Panc1 (cell line): ENCODE results near the gene INPP5A. TPM values are rescaled to one million over a fixed set of nuclear protein-coding genes. Genes with fewer than 3 reads are reported as not detected.

Experiments used
- ATAC-seq: fragments of 200-7000 bp; cut with Tn5 transposase; 2 replicates; pipeline ENCODE4 v1.9.1; 2020; ENCODE audit warnings: mild to moderate bottlenecking, moderate library complexity
- BruUV-seq: library from RNA; stranded (reverse); fragments of 400-500 nt; replicated peaks from 2 replicates; lab custom pipeline; 2021; lab: Mats Ljungman, UMichigan
- CTCF ChIA-PET: fragments of 300-600 bp; sonication (Branson Sonifier 250); formaldehyde crosslinking; loops from one replicate; lab custom pipeline; 2022; ENCODE audit warnings: antibody characterized with exemption; lab: Charles Lee
- POLR2A ChIA-PET: fragments of 300-600 bp; sonication (Branson Sonifier 250); formaldehyde crosslinking; loops from one replicate; lab custom pipeline; 2022; ENCODE audit warnings: antibody characterized with exemption; lab: Charles Lee
- DNase-seq: peaks from one replicate; pipeline ENCODE4 v3.0.0-alpha.2; 2010; ENCODE audit warnings: low read depth, low spot score
- H3K27ac ChIP-seq: 2 replicates; pipeline ENCODE4 v1.5.1; 2011; ENCODE audit warnings: mild to moderate bottlenecking, low read length, inconsistent platforms
- H3K27me3 ChIP-seq: fragments of 200-500 bp; sonication (Bioruptor generic); 2 replicates; pipeline ENCODE4 v1.6.0; 2014; ENCODE audit warnings: low read length, inconsistent platforms; ENCODE audit not compliant: control insufficient read depth, insufficient read depth
- H3K36me3 ChIP-seq: fragments of 200-500 bp; sonication (Bioruptor generic); 2 replicates; pipeline ENCODE4 v1.5.1; 2014; ENCODE audit warnings: inconsistent platforms, mild to moderate bottlenecking, low read length, moderate library complexity; ENCODE audit not compliant: control insufficient read depth, insufficient read depth
- H3K4me1 ChIP-seq: 2 replicates; pipeline ENCODE4 v1.5.1; 2011; ENCODE audit warnings: inconsistent platforms, mild to moderate bottlenecking, low read length, moderate library complexity; ENCODE audit not compliant: control insufficient read depth, insufficient read depth
- H3K4me3 ChIP-seq, 2 experiments: 2 replicates each; pipeline ENCODE4 v1.5.1; 2011 to 2012; ENCODE audit warnings: low read depth in 2 of 2, low read length in 2 of 2, mild to moderate bottlenecking in 2 of 2, inconsistent platforms in 1 of 2, moderate library complexity in 1 of 2
- H3K9me3 ChIP-seq: fragments of 200-500 bp; sonication (Bioruptor generic); 2 replicates; pipeline ENCODE4 v1.5.1; 2014; ENCODE audit warnings: low read depth, mild to moderate bottlenecking, inconsistent platforms, low read length, moderate library complexity; ENCODE audit not compliant: control insufficient read depth, insufficient read depth
- POLR2AphosphoS5 ChIP-seq: IDR thresholded peaks from 2 replicates; pipeline ENCODE4 v1.6.1; 2012; ENCODE audit warnings: mild to moderate bottlenecking, low read depth, low read length, moderate library complexity
- SIN3A ChIP-seq: IDR thresholded peaks from 2 replicates; pipeline ENCODE4 v1.6.1; 2012; ENCODE audit warnings: low read depth, mild to moderate bottlenecking, low read length, moderate library complexity, borderline replicate concordance; ENCODE audit not compliant: insufficient read depth
- TCF7L2 ChIP-seq: IDR thresholded peaks from 2 replicates; pipeline ENCODE4 v1.6.1; 2011; ENCODE audit warnings: mild to moderate bottlenecking, low read depth, low read length, inconsistent platforms
- in situ Hi-C: cut with HindIII; loops from 2 replicates; pipeline ENCODE4 v1.10.0; 2016; ENCODE audit warnings: low sequenced_read_pairs, low pct_unique_long_range_greater_than_20kb
- intact Hi-C: fragments of 100-400 bp; cut with micrococcal nuclease; formaldehyde crosslinking; loops from one replicate; pipeline ENCODE4 v1.10.0; 2022; ENCODE audit not compliant: unreplicated experiment
- total RNA-seq: library from RNA; stranded (reverse); gene quantifications from one replicate; pipeline ENCODE4 v1.2.1, GENCODE V29; 2021; ENCODE audit not compliant: unreplicated experiment
- TF ChIP-seq, protein P1 (sequence below): fragments of 450-650 bp; IDR thresholded peaks from 2 replicates; pipeline ENCODE4 v1.5.1; 2017; ENCODE audit warnings: mild to moderate bottlenecking
- TF ChIP-seq, protein P2 (sequence below), 2 experiments: IDR thresholded peaks; 2 replicates each; pipeline ENCODE4 v1.6.1; 2011 to 2012; ENCODE audit warnings: low read depth in 2 of 2, control low read depth in 1 of 2, low read length in 1 of 2, mild to moderate bottlenecking in 1 of 2, moderate library complexity in 1 of 2; ENCODE audit not compliant: insufficient read depth in 1 of 2

The INPP5A gene
- total RNA-seq, 1 experiment from 2014 or later = 60.0 TPM

DNA sequence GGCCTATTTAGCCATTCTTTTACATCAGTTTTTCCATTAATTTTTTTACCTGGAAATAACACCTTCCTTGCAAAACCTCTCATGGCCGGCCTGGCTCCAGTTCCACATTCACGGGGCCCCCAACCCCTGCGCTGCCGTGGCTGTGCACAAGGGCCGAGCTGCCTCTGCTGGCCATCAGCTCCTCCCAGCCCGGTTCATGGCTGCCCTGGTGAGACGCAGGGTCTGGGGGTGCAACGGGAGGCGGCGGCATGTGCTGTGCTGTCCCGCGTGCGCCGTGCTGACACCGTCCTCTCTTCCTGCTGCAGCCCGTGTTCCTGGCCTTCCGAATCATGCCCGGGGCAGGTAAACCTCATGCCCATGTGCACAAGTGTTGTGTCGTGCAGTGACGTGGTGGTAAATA, 244.0 kb downstream of the INPP5A start:
- in situ Hi-C loops = no loop called here
- no TSS peak for BruUV-seq
- H3K27ac ChIP-seq = no peak overlapping the region
- peaks cover 4% of the 10 kb centered on the region; the same call in 1 of the 2 replicates for H3K4me1 ChIP-seq
- intact Hi-C loops = no loop called here
- TF ChIP-seq, protein P1, sequence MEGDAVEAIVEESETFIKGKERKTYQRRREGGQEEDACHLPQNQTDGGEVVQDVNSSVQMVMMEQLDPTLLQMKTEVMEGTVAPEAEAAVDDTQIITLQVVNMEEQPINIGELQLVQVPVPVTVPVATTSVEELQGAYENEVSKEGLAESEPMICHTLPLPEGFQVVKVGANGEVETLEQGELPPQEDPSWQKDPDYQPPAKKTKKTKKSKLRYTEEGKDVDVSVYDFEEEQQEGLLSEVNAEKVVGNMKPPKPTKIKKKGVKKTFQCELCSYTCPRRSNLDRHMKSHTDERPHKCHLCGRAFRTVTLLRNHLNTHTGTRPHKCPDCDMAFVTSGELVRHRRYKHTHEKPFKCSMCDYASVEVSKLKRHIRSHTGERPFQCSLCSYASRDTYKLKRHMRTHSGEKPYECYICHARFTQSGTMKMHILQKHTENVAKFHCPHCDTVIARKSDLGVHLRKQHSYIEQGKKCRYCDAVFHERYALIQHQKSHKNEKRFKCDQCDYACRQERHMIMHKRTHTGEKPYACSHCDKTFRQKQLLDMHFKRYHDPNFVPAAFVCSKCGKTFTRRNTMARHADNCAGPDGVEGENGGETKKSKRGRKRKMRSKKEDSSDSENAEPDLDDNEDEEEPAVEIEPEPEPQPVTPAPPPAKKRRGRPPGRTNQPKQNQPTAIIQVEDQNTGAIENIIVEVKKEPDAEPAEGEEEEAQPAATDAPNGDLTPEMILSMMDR = no peak
- TF ChIP-seq, protein P2, sequence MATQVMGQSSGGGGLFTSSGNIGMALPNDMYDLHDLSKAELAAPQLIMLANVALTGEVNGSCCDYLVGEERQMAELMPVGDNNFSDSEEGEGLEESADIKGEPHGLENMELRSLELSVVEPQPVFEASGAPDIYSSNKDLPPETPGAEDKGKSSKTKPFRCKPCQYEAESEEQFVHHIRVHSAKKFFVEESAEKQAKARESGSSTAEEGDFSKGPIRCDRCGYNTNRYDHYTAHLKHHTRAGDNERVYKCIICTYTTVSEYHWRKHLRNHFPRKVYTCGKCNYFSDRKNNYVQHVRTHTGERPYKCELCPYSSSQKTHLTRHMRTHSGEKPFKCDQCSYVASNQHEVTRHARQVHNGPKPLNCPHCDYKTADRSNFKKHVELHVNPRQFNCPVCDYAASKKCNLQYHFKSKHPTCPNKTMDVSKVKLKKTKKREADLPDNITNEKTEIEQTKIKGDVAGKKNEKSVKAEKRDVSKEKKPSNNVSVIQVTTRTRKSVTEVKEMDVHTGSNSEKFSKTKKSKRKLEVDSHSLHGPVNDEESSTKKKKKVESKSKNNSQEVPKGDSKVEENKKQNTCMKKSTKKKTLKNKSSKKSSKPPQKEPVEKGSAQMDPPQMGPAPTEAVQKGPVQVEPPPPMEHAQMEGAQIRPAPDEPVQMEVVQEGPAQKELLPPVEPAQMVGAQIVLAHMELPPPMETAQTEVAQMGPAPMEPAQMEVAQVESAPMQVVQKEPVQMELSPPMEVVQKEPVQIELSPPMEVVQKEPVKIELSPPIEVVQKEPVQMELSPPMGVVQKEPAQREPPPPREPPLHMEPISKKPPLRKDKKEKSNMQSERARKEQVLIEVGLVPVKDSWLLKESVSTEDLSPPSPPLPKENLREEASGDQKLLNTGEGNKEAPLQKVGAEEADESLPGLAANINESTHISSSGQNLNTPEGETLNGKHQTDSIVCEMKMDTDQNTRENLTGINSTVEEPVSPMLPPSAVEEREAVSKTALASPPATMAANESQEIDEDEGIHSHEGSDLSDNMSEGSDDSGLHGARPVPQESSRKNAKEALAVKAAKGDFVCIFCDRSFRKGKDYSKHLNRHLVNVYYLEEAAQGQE (IDR thresholded peaks at IDR 0.05; ENCODE audit: insufficient read depth in 1 of 2, low read depth in 2 of 2, low read length in 1 of 2) = no peak
- no peak for TF ChIP-seq SIN3A
- TF ChIP-seq POLR2AphosphoS5 = no peak
- TF ChIP-seq TCF7L2 = no peak
- ChIA-PET CTCF (no interaction called here), POLR2A (no interaction called here)
- no peak for ATAC-seq
- H3K9me3 ChIP-seq = no peaks in the 10 kb centered on the region
- no peaks in the 10 kb centered on the region for H3K36me3 ChIP-seq
- DNase-seq = no peak
- H3K4me3 ChIP-seq = no peak overlapping the region
- no peaks in the 10 kb centered on the region; the same call in 1 of the 2 replicates for H3K27me3 ChIP-seq

DNA sequence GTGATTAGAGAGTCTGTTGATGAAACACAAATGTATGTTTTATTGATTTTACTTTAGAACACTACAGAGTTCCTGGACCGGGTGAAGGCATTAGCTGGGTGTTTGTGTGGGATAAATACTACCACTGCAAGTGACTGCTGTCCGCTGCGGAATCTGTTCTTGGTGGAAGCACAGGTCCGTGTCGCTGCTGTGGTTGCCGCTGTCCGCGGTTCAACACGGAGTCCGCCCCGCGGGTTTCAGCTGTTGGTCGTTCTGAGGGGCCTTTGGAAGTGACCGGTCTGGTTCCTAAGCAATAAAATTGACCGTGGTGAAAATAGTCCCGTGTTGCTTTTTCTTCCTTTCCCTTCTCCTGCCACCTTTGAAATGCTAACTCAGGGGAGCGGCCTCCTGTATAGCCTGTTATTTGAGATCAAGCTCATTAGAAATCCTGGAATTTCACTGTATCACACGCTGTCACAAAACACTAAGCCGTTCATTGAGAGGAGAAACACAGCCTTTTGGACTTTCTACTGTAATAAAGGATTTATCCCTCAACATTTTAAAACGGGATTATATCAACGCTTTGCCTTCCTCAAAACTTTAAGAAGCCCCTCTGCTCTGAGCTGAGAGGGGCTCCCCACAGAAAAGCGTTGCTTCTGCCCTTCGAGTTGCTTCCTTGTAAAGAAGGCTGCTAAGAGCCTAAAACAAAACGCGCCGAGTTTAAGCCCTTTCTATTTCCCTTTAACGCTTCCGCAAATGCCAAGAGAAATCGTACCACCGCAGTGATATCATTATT, 245.8 kb downstream of the INPP5A start:
- ChIA-PET CTCF (no interaction called here), POLR2A (no interaction called here)
- Histone ChIP-seq H3K4me1 (peaks cover 7% of the 10 kb centered on the region; the same call in 1 of the 2 replicates), H3K27me3 (no peaks in the 10 kb centered on the region; the same call in 1 of the 2 replicates), H3K27ac (no peak overlapping the region), H3K9me3 (no peaks in the 10 kb centered on the region), H3K36me3 (no peaks in the 10 kb centered on the region), H3K4me3 (no peak overlapping the region)
- in situ Hi-C loops (no loop called here), intact Hi-C loops (no loop called here)
- BruUV-seq = no TSS peak
- DNase-seq = no peak
- ATAC-seq = no peak
- TF ChIP-seq POLR2AphosphoS5 = no peak
- TF ChIP-seq, protein P2 (IDR thresholded peaks at IDR 0.05; ENCODE audit: insufficient read depth in 1 of 2, low read depth in 2 of 2, low read length in 1 of 2) = no peak
- TF ChIP-seq SIN3A = no peak
- TF ChIP-seq, protein P1 = no peak
- no peak for TF ChIP-seq TCF7L2
